ENCODE data around the gene OST4. TPM values are rescaled to one million over a fixed set of nuclear protein-coding genes. Genes with fewer than 3 reads are reported as not detected.
"Not testable (repeated sequence)": the region's sequence is repeated elsewhere in the genome, so short reads cannot be mapped to it uniquely, and the experiment has no call there.

Gene OST4
- total RNA-seq, 1 experiment from 2014 or later, result 172 TPM

GRCh38 chr2:27078267-27079194 is 7.1 kb upstream of the OST4 start, which contains the start of gene EMILIN1:
Gene EMILIN1, plus strand, starts transcription at chr2:27078615. Its CDS starts 451 bp downstream, at chr2:27079066.
- Mint-ChIP-seq H3K4me3 (ENCODE audit: low read depth, unreplicated experiment) (no peak within 1 kb of the TSS), H3K27me3 (ENCODE audit: unreplicated experiment) (peaks cover 57% of the 10 kb centered on the region), H3K4me1 (ENCODE audit: low read depth, unreplicated experiment) (peaks cover 13% of the 10 kb centered on the region), H3K36me3 (ENCODE audit: insufficient read depth, unreplicated experiment) (peaks cover 5% of the 10 kb centered on the region), H3K9me3 (ENCODE audit: low read depth, unreplicated experiment) (no peaks in the 10 kb centered on the region), H3K27ac (ENCODE audit: unreplicated experiment) (no peak within 1 kb of the TSS)
- CTCF ChIA-PET, result interaction anchor here (0.6 kb wide), 1 partner anchor 233 kb away, joined by 4 read pairs; no protein-coding TSS in a partner anchor
- no peak for DNase-seq
- no peak for TF ChIP-seq CTCF (IDR thresholded peaks at IDR 0.05; ENCODE audit: unreplicated experiment)
- intact Hi-C loops (cut with micrococcal nuclease; ENCODE audit: unreplicated experiment), result no loop called here
- no TSS peak for BruUV-seq (replicated peaks)

DNA sequence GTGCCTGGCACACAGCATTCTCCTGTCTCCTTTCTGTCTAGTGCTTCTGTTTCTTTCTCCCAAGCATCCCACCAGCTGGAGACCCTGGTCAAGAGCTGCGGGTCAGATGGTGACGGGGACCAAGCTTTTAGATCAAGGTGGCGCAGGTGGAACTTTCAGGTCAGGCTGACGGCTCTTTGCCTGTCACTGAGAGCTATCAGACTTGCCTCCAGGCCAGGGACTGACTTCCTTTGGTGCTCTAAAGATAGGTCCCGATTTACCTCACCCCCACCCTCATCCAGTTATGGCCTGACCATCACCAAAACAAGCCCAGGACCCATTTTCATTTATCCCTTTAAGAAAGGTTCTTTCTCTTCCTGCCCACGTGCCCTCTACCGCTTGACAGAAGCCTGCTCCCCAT is 5.8 kb upstream of the OST4 start:
- Mint-ChIP-seq H3K4me1 (ENCODE audit: low read depth, unreplicated experiment) (peaks cover 13% of the 10 kb centered on the region), H3K27ac (ENCODE audit: unreplicated experiment) (no peak overlapping the region), H3K27me3 (ENCODE audit: unreplicated experiment) (peaks cover 60% of the 10 kb centered on the region), H3K36me3 (ENCODE audit: insufficient read depth, unreplicated experiment) (peaks cover 9% of the 10 kb centered on the region), H3K9me3 (ENCODE audit: low read depth, unreplicated experiment) (no peaks in the 10 kb centered on the region), H3K4me3 (ENCODE audit: low read depth, unreplicated experiment) (no peak overlapping the region)
- DNase-seq, result no peak
- intact Hi-C loops (cut with micrococcal nuclease; ENCODE audit: unreplicated experiment), result no loop called here
- CTCF ChIA-PET, result no interaction called here
- BruUV-seq (replicated peaks), result no TSS peak
- no peak for TF ChIP-seq CTCF (IDR thresholded peaks at IDR 0.05; ENCODE audit: unreplicated experiment)

- peaks cover 9% of the 10 kb centered on the region for H3K4me1 Mint-ChIP-seq (ENCODE audit: low read depth, unreplicated experiment)
- H3K9me3 Mint-ChIP-seq (ENCODE audit: low read depth, unreplicated experiment), result no peaks in the 10 kb centered on the region
- no peak for TF ChIP-seq CTCF (IDR thresholded peaks at IDR 0.05; ENCODE audit: unreplicated experiment)
- CTCF ChIA-PET, result no interaction called here
- H3K27me3 Mint-ChIP-seq (ENCODE audit: unreplicated experiment), result peaks cover 60% of the 10 kb centered on the region
- no peak overlapping the region for H3K4me3 Mint-ChIP-seq (ENCODE audit: low read depth, unreplicated experiment)
- H3K27ac Mint-ChIP-seq (ENCODE audit: unreplicated experiment), result no peak overlapping the region
- intact Hi-C loops (cut with micrococcal nuclease; ENCODE audit: unreplicated experiment), result no loop called here
- no TSS peak for BruUV-seq (replicated peaks)
- DNase-seq, result no peak
- H3K36me3 Mint-ChIP-seq (ENCODE audit: insufficient read depth, unreplicated experiment), result peaks cover 9% of the 10 kb centered on the region
Observed at GRCh38 chr2:27076323-27076722, 4.9 kb upstream of the OST4 start.

DNA sequence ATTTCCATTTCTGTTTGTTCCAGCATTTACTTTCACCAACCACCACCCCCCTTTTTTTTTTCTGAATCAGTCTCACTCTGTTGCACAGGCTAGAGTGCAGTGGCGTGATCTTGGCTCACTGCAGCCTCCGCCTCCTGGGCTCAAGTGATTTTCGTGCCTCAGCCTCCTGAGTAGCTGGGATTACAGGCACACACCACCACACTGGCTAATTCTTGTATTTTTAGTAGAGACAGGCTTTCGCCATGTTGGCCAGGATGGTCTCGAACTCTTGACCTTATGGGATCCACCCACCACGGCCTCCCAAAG is 4.1 kb upstream of the OST4 start:
- H3K4me1 Mint-ChIP-seq (ENCODE audit: low read depth, unreplicated experiment); H3K4me3 Mint-ChIP-seq (ENCODE audit: low read depth, unreplicated experiment); H3K27ac Mint-ChIP-seq (ENCODE audit: unreplicated experiment); intact Hi-C loops (cut with micrococcal nuclease; ENCODE audit: unreplicated experiment); CTCF ChIA-PET; DNase-seq; BruUV-seq (replicated peaks); H3K9me3 Mint-ChIP-seq (ENCODE audit: low read depth, unreplicated experiment): not testable (repeated sequence)
- peaks cover 17% of the 10 kb centered on the region for H3K36me3 Mint-ChIP-seq (ENCODE audit: insufficient read depth, unreplicated experiment)
- H3K27me3 Mint-ChIP-seq (ENCODE audit: unreplicated experiment), result peaks cover 60% of the 10 kb centered on the region
